ENCODE data around the gene RPL18A.

The RPL18A gene

GRCh38 chr19:17848595-17849292, 11.0 kb upstream of the RPL18A start:
- Histone ChIP-seq H2AK5ac (ENCODE audit: low read depth, low read length) (no peak overlapping the region), H3K4me2 (ENCODE audit: insufficient read depth, low read length, poor library complexity, severe bottlenecking) (no peak overlapping the region), H3K9ac (ENCODE audit: low read depth, low read length, poor library complexity) (no peak overlapping the region), H2BK15ac (ENCODE audit: low read length) (no peak overlapping the region), H3K18ac (ENCODE audit: low read length) (peak overlapping the region; percentile 72), H3K36me3 (replicated peaks in 1 of 2; ENCODE audit: control insufficient read depth in 2 of 2, insufficient read depth in 2 of 2, low read length in 2 of 2) (no peaks in the 10 kb centered on the region), H3K14ac (ENCODE audit: low read length) (no peak overlapping the region), H4K8ac (ENCODE audit: low read depth, low read length) (no peak overlapping the region), H3K79me1 (ENCODE audit: low read depth, low read length) (no peaks in the 10 kb centered on the region), H3K4me3 (ENCODE audit: low read length in 2 of 2) (no peak overlapping the region), H3K9me3 (replicated peaks in 1 of 2; ENCODE audit: control insufficient read depth in 2 of 2, insufficient read depth in 1 of 2, low read depth in 1 of 2, low read length in 2 of 2) (no peaks in the 10 kb centered on the region), H2BK120ac (ENCODE audit: low read depth, low read length) (no peak overlapping the region), H2AFZ (ENCODE audit: low read length) (peak overlapping the region; percentile 62), H2BK5ac (ENCODE audit: low read length) (no peak overlapping the region), H3K23ac (ENCODE audit: low read depth, low read length, poor library complexity) (no peak overlapping the region), H4K91ac (ENCODE audit: low read depth, low read length, poor library complexity) (no peak overlapping the region), H3K27ac (replicated peaks; ENCODE audit: low read length) (no peak overlapping the region), H3K4me1 (ENCODE audit: control insufficient read depth in 2 of 2, insufficient read depth in 1 of 2, low read depth in 1 of 2, low read length in 2 of 2) (peaks cover 3 to 4% of the 10 kb centered on the region in 2 donors), H3K27me3 (ENCODE audit: control insufficient read depth in 3 of 3, insufficient read depth in 3 of 3, low read depth in 1 of 3, low read length in 3 of 3) (peaks cover 0 to 4% (median 0%) of the 10 kb centered on the region in 3 experiments), H2BK12ac (ENCODE audit: low read length) (no peak overlapping the region), H3K4ac (ENCODE audit: low read length) (no peak overlapping the region)
- no peak for DNase-seq (ENCODE audit: low spot score)
- no CpG with 5 or more reads among the region's 14 CpGs for WGBS, 2 donors (ENCODE audit: extremely low coverage in 2 of 2, insufficient read length in 2 of 2, insufficient replicate concordance in 1 of 2)

GRCh38 chr19:17854061-17854460, 5.6 kb upstream of the RPL18A start:
- Histone ChIP-seq H3K4me3 (ENCODE audit: low read length in 2 of 2) (no peak overlapping the region), H2BK5ac (ENCODE audit: low read length) (no peak overlapping the region), H3K18ac (ENCODE audit: low read length) (no peak overlapping the region), H3K27ac (replicated peaks; ENCODE audit: low read length) (no peak overlapping the region), H2AK5ac (ENCODE audit: low read depth, low read length) (peak overlapping the region; percentile 12), H3K9me3 (replicated peaks in 1 of 2; ENCODE audit: control insufficient read depth in 2 of 2, insufficient read depth in 1 of 2, low read depth in 1 of 2, low read length in 2 of 2) (no peaks in the 10 kb centered on the region), H4K91ac (ENCODE audit: low read depth, low read length, poor library complexity) (no peak overlapping the region), H3K4me1 (ENCODE audit: control insufficient read depth in 2 of 2, insufficient read depth in 1 of 2, low read depth in 1 of 2, low read length in 2 of 2) (peaks cover under 1% of the 10 kb centered on the region in 2 donors), H3K14ac (ENCODE audit: low read length) (no peak overlapping the region), H3K4me2 (ENCODE audit: insufficient read depth, low read length, poor library complexity, severe bottlenecking) (no peak overlapping the region), H3K36me3 (replicated peaks in 1 of 2; ENCODE audit: control insufficient read depth in 2 of 2, insufficient read depth in 2 of 2, low read length in 2 of 2) (no peaks in the 10 kb centered on the region), H3K9ac (ENCODE audit: low read depth, low read length, poor library complexity) (no peak overlapping the region), H2BK15ac (ENCODE audit: low read length) (no peak overlapping the region), H3K4ac (ENCODE audit: low read length) (no peak overlapping the region), H2AFZ (ENCODE audit: low read length) (no peak overlapping the region), H2BK12ac (ENCODE audit: low read length) (peak overlapping the region; percentile 84), H2BK120ac (ENCODE audit: low read depth, low read length) (no peak overlapping the region), H3K27me3 (ENCODE audit: control insufficient read depth in 3 of 3, insufficient read depth in 3 of 3, low read depth in 1 of 3, low read length in 3 of 3) (no peaks in the 10 kb centered on the region), H3K23ac (ENCODE audit: low read depth, low read length, poor library complexity) (no peak overlapping the region), H4K8ac (ENCODE audit: low read depth, low read length) (no peak overlapping the region), H3K79me1 (ENCODE audit: low read depth, low read length) (no peaks in the 10 kb centered on the region)
- no peak for DNase-seq (ENCODE audit: low spot score)
- WGBS, 2 donors (ENCODE audit: extremely low coverage in 2 of 2, insufficient read length in 2 of 2, insufficient replicate concordance in 1 of 2): no CpG with 5 or more reads among the region's 6 CpGs

GRCh38 chr19:17855280-17856152, 4.2 kb upstream of the RPL18A start:
- peak; percentile 78 for DNase-seq (ENCODE audit: low spot score)
- Histone ChIP-seq H3K27me3 (ENCODE audit: control insufficient read depth in 3 of 3, insufficient read depth in 3 of 3, low read depth in 1 of 3, low read length in 3 of 3) (no peaks in the 10 kb centered on the region), H3K4me3 (ENCODE audit: low read length in 2 of 2) (no peak overlapping the region), H3K18ac (ENCODE audit: low read length) (peak overlapping the region; percentile 1), H3K14ac (ENCODE audit: low read length) (no peak overlapping the region), H4K91ac (ENCODE audit: low read depth, low read length, poor library complexity) (no peak overlapping the region), H3K27ac (replicated peaks; ENCODE audit: low read length) (no peak overlapping the region), H2BK15ac (ENCODE audit: low read length) (no peak overlapping the region), H2AK5ac (ENCODE audit: low read depth, low read length) (peak overlapping the region; percentile 58), H2AFZ (ENCODE audit: low read length) (peak overlapping the region; percentile 33), H3K9me3 (replicated peaks in 1 of 2; ENCODE audit: control insufficient read depth in 2 of 2, insufficient read depth in 1 of 2, low read depth in 1 of 2, low read length in 2 of 2) (no peaks in the 10 kb centered on the region), H4K8ac (ENCODE audit: low read depth, low read length) (no peak overlapping the region), H3K4me1 (ENCODE audit: control insufficient read depth in 2 of 2, insufficient read depth in 1 of 2, low read depth in 1 of 2, low read length in 2 of 2) (peaks cover 2 to 3% of the 10 kb centered on the region in 2 donors), H2BK120ac (ENCODE audit: low read depth, low read length) (no peak overlapping the region), H3K4ac (ENCODE audit: low read length) (no peak overlapping the region), H3K36me3 (replicated peaks in 1 of 2; ENCODE audit: control insufficient read depth in 2 of 2, insufficient read depth in 2 of 2, low read length in 2 of 2) (peaks cover 0 to 1% of the 10 kb centered on the region in 2 donors), H3K79me1 (ENCODE audit: low read depth, low read length) (peaks cover 3% of the 10 kb centered on the region), H2BK5ac (ENCODE audit: low read length) (no peak overlapping the region), H3K9ac (ENCODE audit: low read depth, low read length, poor library complexity) (no peak overlapping the region), H3K4me2 (ENCODE audit: insufficient read depth, low read length, poor library complexity, severe bottlenecking) (no peak overlapping the region), H2BK12ac (ENCODE audit: low read length) (no peak overlapping the region), H3K23ac (ENCODE audit: low read depth, low read length, poor library complexity) (no peak overlapping the region)
- no CpG with 5 or more reads among the region's 29 CpGs for WGBS, 2 donors (ENCODE audit: extremely low coverage in 2 of 2, insufficient read length in 2 of 2, insufficient replicate concordance in 1 of 2)

All from neuronal stem cell (in vitro differentiated cells).